Kidney (tissue), 14 donors: ENCODE data around the gene TES. TPM values are rescaled to one million over a fixed set of nuclear protein-coding genes. Genes with fewer than 3 reads are reported as not detected.

Experiments used
- DNase-seq, 5 donors: peaks; one replicate each; pipeline ENCODE4 v3.0.0-alpha.2; 2013 to 2020
- FAIRE-seq: peaks from 2 replicates; lab custom pipeline; 2012; peaks lifted over from hg19 to GRCh38; lab: Jason Lieb, UNC
- H3K27ac ChIP-seq, 2 donors: one replicate each; pipeline ENCODE4 v1.7.0; 2013; ENCODE audit warnings: low read depth in 2 of 2, low read length in 2 of 2, inconsistent platforms in 1 of 2
- H3K27me3 ChIP-seq: one replicate; pipeline ENCODE4 v1.7.1; 2013; ENCODE audit warnings: low read length, inconsistent platforms; ENCODE audit not compliant: control insufficient read depth, insufficient read depth
- H3K36me3 ChIP-seq, 3 donors: one replicate each; pipeline versions ENCODE4 v1.7.0 to v1.7.1; 2013; ENCODE audit warnings: low read length in 3 of 3, control low read depth in 1 of 3, inconsistent platforms in 1 of 3; ENCODE audit not compliant: insufficient read depth in 3 of 3, control insufficient read depth in 2 of 3
- H3K4me1 ChIP-seq, 3 donors: one replicate each; pipeline versions ENCODE4 v1.7.0 to v1.7.1; 2013; ENCODE audit warnings: low read length in 3 of 3, inconsistent platforms in 1 of 3, low read depth in 1 of 3; ENCODE audit not compliant: control insufficient read depth in 2 of 3, insufficient read depth in 2 of 3
- H3K4me3 ChIP-seq, 3 donors: one replicate each; pipeline versions ENCODE4 v1.7.0 to v1.8.1; 2013; ENCODE audit warnings: low read length in 3 of 3, control low read depth in 1 of 3, inconsistent platforms in 1 of 3
- H3K9ac ChIP-seq, 3 donors: one replicate each; pipeline versions ENCODE4 v1.7.0 to v1.7.1; 2013; ENCODE audit warnings: low read length in 3 of 3, control low read depth in 1 of 3, inconsistent platforms in 1 of 3
- H3K9me3 ChIP-seq, 3 donors: one replicate each; pipeline versions ENCODE4 v1.7.0 to v1.7.1; 2013; ENCODE audit warnings: low read length in 3 of 3, control low read depth in 1 of 3, inconsistent platforms in 1 of 3; ENCODE audit not compliant: control insufficient read depth in 2 of 3, insufficient read depth in 1 of 3
- intact Hi-C: fragments of 100-400 bp; cut with DNase I; formaldehyde crosslinking; loops from one replicate; pipeline ENCODE4 v1.11.1; 2022
- polyA plus RNA-seq: library from polyadenylated mRNA; stranded (reverse); fragments of 350-450 nt; fragmentation: Illumina TruSeq; extraction: RNeasy Lipid Tissue Mini Kit (QIAGEN cat#74804); gene quantifications from one replicate; pipeline ENCODE4 v1.2.3, GENCODE V29; 2014; ENCODE audit warnings: low read depth, low replicate concordance; ENCODE audit not compliant: insufficient read depth
- total RNA-seq: library from RNA; stranded (reverse); fragmentation: NEBNext Ultra II Directional; extraction: Animal tissue kit (Norgen Biotek cat#: 25700); gene quantifications from one replicate; pipeline ENCODE4 v1.2.1, GENCODE V29; 2021
- TF ChIP-seq, protein P1 (sequence below): IDR thresholded peaks from 3 replicates; pipeline ENCODE4 v1.5.1; 2012; ENCODE audit warnings: mild to moderate bottlenecking, moderate library complexity, borderline replicate concordance; ENCODE audit not compliant: insufficient read depth; ENCODE audit errors: extremely low read depth
- donor health status: control.
- donor health status: control.
- donor health status: control.
- donor health status: control.
- donor health status: control.
- donor health status: DM: yes; HTN: yes; CAD: no.
- donor health status: Normal renal cell carcinoma (clear cell type).

TES gene
- total and polyA plus RNA-seq, 2 donors from 2014 or later = 21.5 to 108 TPM

DNA sequence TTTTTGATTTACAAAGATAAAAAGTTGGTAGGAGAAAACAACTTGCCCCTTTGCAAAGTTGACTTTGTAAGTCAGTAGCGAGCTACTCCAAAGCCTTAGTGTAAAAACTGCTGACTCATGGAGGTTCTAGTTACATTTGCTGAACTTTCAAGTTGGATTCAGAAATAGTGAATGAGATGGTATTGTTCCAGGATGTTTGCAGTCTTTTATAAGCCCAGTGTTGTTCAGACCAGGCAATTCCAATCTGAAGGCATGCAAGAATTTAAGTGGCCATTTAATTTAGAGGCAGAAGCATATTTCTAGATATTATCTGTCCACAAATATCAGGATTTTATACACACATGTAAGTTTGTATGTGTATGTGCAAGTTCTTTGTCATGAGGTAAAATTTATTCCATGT is 21.6 kb downstream of the TES start:
- Histone ChIP-seq H3K9ac (no peak overlapping the region), H3K27ac (no peak overlapping the region), H3K36me3 (no peaks in the 10 kb centered on the region), H3K9me3 (no peaks in the 10 kb centered on the region), H3K4me1 (peaks cover 0 to 11% (median 4%) of the 10 kb centered on the region in 3 donors), H3K27me3 (no peaks in the 10 kb centered on the region), H3K4me3 (no peak overlapping the region)
- TF ChIP-seq, protein P1, sequence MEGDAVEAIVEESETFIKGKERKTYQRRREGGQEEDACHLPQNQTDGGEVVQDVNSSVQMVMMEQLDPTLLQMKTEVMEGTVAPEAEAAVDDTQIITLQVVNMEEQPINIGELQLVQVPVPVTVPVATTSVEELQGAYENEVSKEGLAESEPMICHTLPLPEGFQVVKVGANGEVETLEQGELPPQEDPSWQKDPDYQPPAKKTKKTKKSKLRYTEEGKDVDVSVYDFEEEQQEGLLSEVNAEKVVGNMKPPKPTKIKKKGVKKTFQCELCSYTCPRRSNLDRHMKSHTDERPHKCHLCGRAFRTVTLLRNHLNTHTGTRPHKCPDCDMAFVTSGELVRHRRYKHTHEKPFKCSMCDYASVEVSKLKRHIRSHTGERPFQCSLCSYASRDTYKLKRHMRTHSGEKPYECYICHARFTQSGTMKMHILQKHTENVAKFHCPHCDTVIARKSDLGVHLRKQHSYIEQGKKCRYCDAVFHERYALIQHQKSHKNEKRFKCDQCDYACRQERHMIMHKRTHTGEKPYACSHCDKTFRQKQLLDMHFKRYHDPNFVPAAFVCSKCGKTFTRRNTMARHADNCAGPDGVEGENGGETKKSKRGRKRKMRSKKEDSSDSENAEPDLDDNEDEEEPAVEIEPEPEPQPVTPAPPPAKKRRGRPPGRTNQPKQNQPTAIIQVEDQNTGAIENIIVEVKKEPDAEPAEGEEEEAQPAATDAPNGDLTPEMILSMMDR = no peak
- DNase-seq (peak in 1 of 5 donors; percentile 26), FAIRE-seq (no peak)
- intact Hi-C loops = no loop called here

GRCh38 chr7:116232350-116232749 is 22.0 kb downstream of the TES start:
- H3K4me1 ChIP-seq = peaks cover 0 to 11% (median 4%) of the 10 kb centered on the region in 3 donors
- no peak for DNase-seq
- no peak overlapping the region for H3K27ac ChIP-seq
- no peak overlapping the region for H3K4me3 ChIP-seq
- no peaks in the 10 kb centered on the region for H3K27me3 ChIP-seq
- TF ChIP-seq, protein P1 = no peak
- H3K36me3 ChIP-seq = no peaks in the 10 kb centered on the region
- intact Hi-C loops = no loop called here
- H3K9ac ChIP-seq = no peak overlapping the region
- no peak for FAIRE-seq
- no peaks in the 10 kb centered on the region for H3K9me3 ChIP-seq

- peaks cover 0 to 11% (median 4%) of the 10 kb centered on the region in 3 donors for H3K4me1 ChIP-seq
- FAIRE-seq (no peak), DNase-seq (no peak)
- H3K27me3 ChIP-seq = no peaks in the 10 kb centered on the region
- no peaks in the 10 kb centered on the region for H3K36me3 ChIP-seq
- TF ChIP-seq, protein P1 = no peak
- intact Hi-C loops = no loop called here
- no peak overlapping the region for H3K4me3 ChIP-seq
- H3K9me3 ChIP-seq = no peaks in the 10 kb centered on the region
- no peak overlapping the region for H3K9ac ChIP-seq
- no peak overlapping the region for H3K27ac ChIP-seq
These were observed 22.6 kb downstream of the TES start for GRCh38 chr7:116232920-116233319.
